ENCODE measurements around the gene RAB43. TPM values are rescaled to one million over a fixed set of nuclear protein-coding genes. Genes with fewer than 3 reads are reported as not detected.

The RAB43 gene
- total RNA-seq, 1 donor from 2014 or later = 68.8 TPM

Other genes with a start within 250 kb of the RAB43 start
- 47.5 and 51.4 TPM in 2 replicates for gene ACAD9, start 242.2 kb downstream of the RAB43 start, total RNA-seq
- 1.9 and 2.4 TPM in 2 replicates for gene CFAP92, start 127.7 kb downstream of the RAB43 start, total RNA-seq
- gene EFCC1, start 120.5 kb downstream of the RAB43 start, total RNA-seq = 5.9 and 12.1 TPM in 2 replicates
- not detected in 2 replicates for gene GP9, start 61.0 kb downstream of the RAB43 start, total RNA-seq
- gene ISY1, start 39.3 kb upstream of the RAB43 start, total RNA-seq = 37.9 and 57.6 TPM in 2 replicates
- gene CNBP, start 62.1 kb upstream of the RAB43 start, total RNA-seq = 251 and 283 TPM in 2 replicates
- 225 and 267 TPM in 2 replicates for gene COPG1, start 127.8 kb upstream of the RAB43 start, total RNA-seq
- gene HMCES, start 157.1 kb upstream of the RAB43 start, total RNA-seq = 31.3 and 40.0 TPM in 2 replicates

Data from dermis blood vessel endothelial cell (primary cell).